Measurements from ENCODE around the gene JMY. TPM values are rescaled to one million over a fixed set of nuclear protein-coding genes. Genes with fewer than 3 reads are reported as not detected.

The JMY gene
- total and polyA plus RNA-seq, 12 donors: 1.4 to 18.1 (median 13.3) TPM

DNA sequence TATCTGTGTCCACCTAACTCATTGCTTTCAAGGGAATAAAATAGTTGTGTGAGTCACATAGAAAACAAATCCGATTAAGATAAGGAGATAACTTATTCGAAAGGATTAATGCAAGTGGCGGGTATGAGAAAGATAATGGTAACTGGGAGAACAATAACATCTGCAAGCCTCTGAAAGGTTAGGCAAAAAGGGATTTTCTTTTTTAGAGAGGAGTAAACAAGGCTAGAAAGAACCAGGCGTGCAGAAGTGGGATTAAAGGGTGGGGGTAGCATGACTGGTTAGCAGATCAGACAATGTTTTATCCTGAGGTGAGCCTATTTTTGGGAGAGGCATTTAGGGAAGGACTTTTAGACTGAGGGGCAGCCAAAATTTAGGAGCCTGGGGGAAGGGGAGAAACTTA lies 34.7 kb upstream of the JMY start:
- intact Hi-C loops (cut with DNase I): no loop called here
- Histone ChIP-seq H3K4me1 (no peaks in the 10 kb centered on the region), H3K36me3 (no peaks in the 10 kb centered on the region), H3K4me3 (no peak overlapping the region), H3K27ac (no peak overlapping the region), H3K27me3 (no peaks in the 10 kb centered on the region), H3K9me3 (no peaks in the 10 kb centered on the region)
- WGBS, 2 donors: 72 to 81% methylated on average over 4 of the region's 4 CpGs
- no peak for DNase-seq
- TF ChIP-seq, protein P1, sequence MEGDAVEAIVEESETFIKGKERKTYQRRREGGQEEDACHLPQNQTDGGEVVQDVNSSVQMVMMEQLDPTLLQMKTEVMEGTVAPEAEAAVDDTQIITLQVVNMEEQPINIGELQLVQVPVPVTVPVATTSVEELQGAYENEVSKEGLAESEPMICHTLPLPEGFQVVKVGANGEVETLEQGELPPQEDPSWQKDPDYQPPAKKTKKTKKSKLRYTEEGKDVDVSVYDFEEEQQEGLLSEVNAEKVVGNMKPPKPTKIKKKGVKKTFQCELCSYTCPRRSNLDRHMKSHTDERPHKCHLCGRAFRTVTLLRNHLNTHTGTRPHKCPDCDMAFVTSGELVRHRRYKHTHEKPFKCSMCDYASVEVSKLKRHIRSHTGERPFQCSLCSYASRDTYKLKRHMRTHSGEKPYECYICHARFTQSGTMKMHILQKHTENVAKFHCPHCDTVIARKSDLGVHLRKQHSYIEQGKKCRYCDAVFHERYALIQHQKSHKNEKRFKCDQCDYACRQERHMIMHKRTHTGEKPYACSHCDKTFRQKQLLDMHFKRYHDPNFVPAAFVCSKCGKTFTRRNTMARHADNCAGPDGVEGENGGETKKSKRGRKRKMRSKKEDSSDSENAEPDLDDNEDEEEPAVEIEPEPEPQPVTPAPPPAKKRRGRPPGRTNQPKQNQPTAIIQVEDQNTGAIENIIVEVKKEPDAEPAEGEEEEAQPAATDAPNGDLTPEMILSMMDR (IDR thresholded peaks at IDR 0.05): no peak
- no peak for ATAC-seq

DNA sequence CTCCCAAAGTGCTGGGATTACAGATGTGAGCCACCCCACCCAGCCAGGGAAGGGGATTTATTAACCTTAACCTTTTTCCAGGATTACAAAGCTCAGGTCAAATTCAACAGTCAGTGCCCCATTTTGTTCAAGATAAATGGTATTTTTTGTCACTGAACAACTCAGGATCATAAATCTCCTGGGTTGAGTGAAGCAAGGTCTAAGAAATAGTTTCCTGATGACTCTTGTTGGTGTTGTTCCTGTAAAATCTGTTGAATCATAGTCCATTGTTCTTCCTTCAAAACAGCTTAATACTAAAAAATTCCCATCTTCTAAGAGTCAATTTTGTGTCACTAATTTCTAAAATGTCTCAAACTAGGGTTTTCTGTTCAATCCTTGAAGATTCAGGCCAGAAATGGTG lies 33.9 kb upstream of the JMY start:
- H3K4me1 ChIP-seq: no peaks in the 10 kb centered on the region
- no peaks in the 10 kb centered on the region for H3K27me3 ChIP-seq
- H3K4me3 ChIP-seq: no peak overlapping the region
- H3K36me3 ChIP-seq: no peaks in the 10 kb centered on the region
- H3K9me3 ChIP-seq: no peaks in the 10 kb centered on the region
- TF ChIP-seq, protein P1 (IDR thresholded peaks at IDR 0.05): no peak
- intact Hi-C loops (cut with DNase I): no loop called here
- ATAC-seq (no peak), DNase-seq (no peak)
- no peak overlapping the region for H3K27ac ChIP-seq

DNA sequence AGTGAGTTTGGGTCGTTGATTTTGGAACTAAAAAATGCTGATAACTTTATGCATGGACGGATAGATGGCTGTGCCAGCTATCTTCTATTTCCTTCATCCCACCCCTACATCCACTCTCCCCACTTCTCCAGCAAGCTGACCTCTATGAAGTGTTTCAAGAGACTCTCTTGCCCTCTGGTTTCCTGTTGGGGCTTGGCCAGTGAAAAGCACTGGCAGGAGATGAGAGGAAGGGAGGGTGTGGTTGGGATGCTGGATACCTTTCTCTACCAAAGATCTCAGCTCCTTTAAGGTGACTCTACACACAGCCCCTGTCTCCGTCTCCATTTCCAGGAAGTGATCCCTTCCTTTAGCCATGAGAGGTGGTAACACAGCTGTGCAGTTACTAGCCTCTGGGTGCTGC lies 30.0 kb upstream of the JMY start:
- H3K9me3 ChIP-seq: no peaks in the 10 kb centered on the region
- intact Hi-C loops (cut with DNase I): no loop called here
- no peak overlapping the region for H3K27ac ChIP-seq
- 46 to 63% methylated on average over 3 of the region's 3 CpGs for WGBS, 2 donors
- H3K27me3 ChIP-seq: no peaks in the 10 kb centered on the region
- ATAC-seq (no peak), DNase-seq (no peak)
- H3K4me3 ChIP-seq: no peak overlapping the region
- TF ChIP-seq, protein P1 (IDR thresholded peaks at IDR 0.05): no peak
- no peaks in the 10 kb centered on the region for H3K4me1 ChIP-seq
- H3K36me3 ChIP-seq: no peaks in the 10 kb centered on the region

DNA sequence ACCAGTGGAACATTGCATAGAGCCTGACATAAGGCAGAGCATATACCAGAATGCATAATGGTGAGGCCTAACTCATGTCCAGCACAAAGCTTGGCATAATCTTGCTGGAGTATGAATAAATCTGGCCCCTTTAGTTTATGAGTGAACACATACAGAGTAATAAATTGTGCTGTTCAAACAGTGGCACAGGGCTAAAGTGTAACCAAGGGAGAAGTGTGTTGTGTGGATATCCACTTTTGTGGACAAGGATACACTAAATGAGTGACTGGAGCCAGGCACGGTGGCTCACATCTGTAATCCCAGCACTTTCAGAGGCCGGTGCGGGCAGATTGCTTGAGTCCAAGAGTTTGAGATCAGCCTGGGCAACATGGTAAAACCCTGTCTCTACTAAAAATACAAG lies 29.4 kb upstream of the JMY start:
- DNase-seq (no peak), ATAC-seq (no peak)
- Histone ChIP-seq H3K4me3 (no peak overlapping the region), H3K4me1 (no peaks in the 10 kb centered on the region), H3K27me3 (no peaks in the 10 kb centered on the region), H3K36me3 (no peaks in the 10 kb centered on the region), H3K9me3 (no peaks in the 10 kb centered on the region), H3K27ac (no peak overlapping the region)
- intact Hi-C loops (cut with DNase I): no loop called here
- TF ChIP-seq, protein P1 (IDR thresholded peaks at IDR 0.05): no peak
- 97% methylated on average over 3 of the region's 3 CpGs for WGBS, 2 donors

DNA sequence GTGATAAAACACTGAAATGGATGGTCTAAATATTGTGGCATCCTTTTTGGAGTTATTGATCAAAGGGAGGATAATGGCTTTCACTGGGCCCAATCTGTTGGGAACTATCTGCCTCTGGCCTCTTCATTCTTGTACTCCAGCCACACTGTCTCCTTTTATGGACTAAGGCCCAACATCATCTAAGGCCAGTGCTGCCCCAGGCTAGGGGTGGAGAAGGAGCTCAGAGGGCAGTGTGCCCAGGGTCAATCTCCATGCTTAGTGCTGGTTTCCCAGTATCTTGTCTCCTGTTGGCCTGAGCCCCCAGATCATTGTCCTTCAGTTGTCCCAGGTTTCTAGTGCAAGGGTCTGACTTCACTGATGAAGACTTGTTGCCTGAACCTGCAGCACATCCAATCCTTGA lies 26.4 kb upstream of the JMY start:
- DNase-seq: no peak
- Histone ChIP-seq H3K27me3 (no peaks in the 10 kb centered on the region), H3K4me3 (no peak overlapping the region), H3K27ac (no peak overlapping the region), H3K36me3 (no peaks in the 10 kb centered on the region), H3K4me1 (no peaks in the 10 kb centered on the region), H3K9me3 (no peaks in the 10 kb centered on the region)
- intact Hi-C loops (cut with DNase I): no loop called here
- TF ChIP-seq, protein P1 (IDR thresholded peaks at IDR 0.05): no peak
- no peak for ATAC-seq
